ENCODE results near the gene FAM174C. TPM values are rescaled to one million over a fixed set of nuclear protein-coding genes. Genes with fewer than 3 reads are reported as not detected.

Gene FAM174C
- total and polyA plus RNA-seq, 2 donors (not counting 3 experiments of a cell fraction or from before 2014, with no cell fraction given) = 46.7 to 83.9 TPM

DNA sequence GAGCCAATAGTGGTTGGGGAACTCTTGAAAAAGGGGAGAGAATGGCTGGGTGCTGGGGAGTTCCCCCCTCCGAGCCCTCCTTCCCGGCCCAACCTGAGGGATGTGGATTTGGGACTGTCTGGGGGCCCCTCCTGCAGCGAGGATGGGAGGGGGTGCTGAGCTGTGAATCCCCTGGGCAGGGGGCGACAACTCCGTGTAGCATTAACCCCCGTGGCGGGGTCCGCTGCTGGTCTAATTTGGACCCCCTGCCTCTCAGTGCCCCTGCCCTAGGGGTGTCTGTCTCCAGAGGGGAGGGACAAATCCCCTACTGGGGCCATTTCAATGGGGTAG lies 17.2 kb upstream of the FAM174C start:
- no peak for FAIRE-seq

DNA sequence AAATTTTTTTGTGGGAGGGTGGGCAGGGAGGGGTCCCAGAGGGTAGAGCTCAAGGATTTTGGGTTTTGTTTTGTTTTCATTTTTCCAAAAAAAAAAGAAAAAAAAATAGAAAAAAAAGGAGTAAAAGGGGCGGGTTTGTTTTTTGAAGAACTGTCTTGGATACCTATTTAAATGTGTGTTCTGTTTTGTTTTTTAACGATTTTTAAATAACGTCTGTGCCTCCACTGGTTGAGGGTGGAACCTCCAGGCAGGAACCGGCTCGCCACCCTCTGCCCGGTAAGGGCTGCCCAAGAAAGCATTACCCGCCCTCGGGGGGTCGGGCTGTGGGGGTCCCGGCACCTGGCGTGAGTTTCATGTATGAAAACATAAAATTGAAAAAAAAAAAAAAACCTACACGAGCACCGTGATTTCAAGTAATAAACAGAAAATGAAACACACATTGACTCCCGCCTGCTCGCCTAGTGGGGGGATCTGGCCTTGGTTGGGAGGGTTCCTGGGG lies 16.6 kb upstream of the FAM174C start:
- FAIRE-seq (peak; percentile 12), DNase-seq (ENCODE audit: low read depth, low spot score) (no peak)
- no peaks in the 10 kb centered on the region for H4K20me1 ChIP-seq (replicated peaks; ENCODE audit: control insufficient read depth, extremely low read depth, insufficient read depth, low read length)
- H3K27me3 ChIP-seq (ENCODE audit: control insufficient read depth in 2 of 2, insufficient read depth in 2 of 2, low read length in 2 of 2) = no peaks in the 10 kb centered on the region
- peaks cover 29 to 30% of the 10 kb centered on the region in 2 experiments for H3K36me3 ChIP-seq (ENCODE audit: control insufficient read depth in 2 of 2, extremely low read depth in 1 of 2, insufficient read depth in 2 of 2, low read length in 2 of 2)
- dilution Hi-C loops (cut with MboI; ENCODE audit: extremely low pct_ligation_motif_present, low sequenced_read_pairs) (no loop called here), intact Hi-C loops (cut with micrococcal nuclease) (no loop called here)
- peaks cover 53% of the 10 kb centered on the region for H3K4me1 ChIP-seq (ENCODE audit: control insufficient read depth, extremely low read depth, insufficient read depth, low read length)
- no peak overlapping the region for H2AFZ ChIP-seq (ENCODE audit: low read depth, low read length)
- no TSS peak for BruUV-seq (replicated peaks)
- peaks cover 31% of the 10 kb centered on the region for H3K79me2 ChIP-seq (ENCODE audit: control insufficient read depth, insufficient read depth, low read length)
- H3K9me1 ChIP-seq (replicated peaks; ENCODE audit: control insufficient read depth, extremely low read depth, insufficient read depth, low read length) = no peaks in the 10 kb centered on the region
- H3K9ac ChIP-seq (replicated peaks; ENCODE audit: extremely low read depth, insufficient read depth, low read length) = peak overlapping the region; percentile 41
- ChIA-PET POLR2A (interaction anchor here (0.6 to 3.4 kb wide), 2 partner anchors 8 to 10 kb away, joined by 5 to 19 read pairs; partner anchors contain the start of gene CIRBP), CTCF (interaction anchor here (7.8 kb wide), 1 partner anchor 14 kb away, joined by 63 read pairs; no protein-coding TSS in a partner anchor)
- TF ChIP-seq FOS (IDR thresholded peaks at IDR 0.05; ENCODE audit: borderline replicate concordance, insufficient read depth, low read length) = no peak
- TF ChIP-seq JUN (IDR thresholded peaks at IDR 0.05; ENCODE audit: borderline replicate concordance, insufficient read depth, insufficient read length, low read depth) = no peak
- no peak for TF ChIP-seq POLR2A (IDR thresholded peaks at IDR 0.05; ENCODE audit: low read depth, low read length)
- no peak for TF ChIP-seq POLR2AphosphoS5 (IDR thresholded peaks at IDR 0.05; ENCODE audit: insufficient read depth, low read depth, low read length)
- TF ChIP-seq EZH2 (IDR thresholded peaks at IDR 0.05; ENCODE audit: borderline replicate concordance, low read depth, low read length, severe bottlenecking) = no peak
- no peak for TF ChIP-seq GATA2 (IDR thresholded peaks at IDR 0.05; ENCODE audit: insufficient read depth, insufficient read length, low read depth, low read length)
- TF ChIP-seq MYC (IDR thresholded peaks at IDR 0.05; ENCODE audit: low read depth, low read length) = no peak
- TF ChIP-seq, protein P1, sequence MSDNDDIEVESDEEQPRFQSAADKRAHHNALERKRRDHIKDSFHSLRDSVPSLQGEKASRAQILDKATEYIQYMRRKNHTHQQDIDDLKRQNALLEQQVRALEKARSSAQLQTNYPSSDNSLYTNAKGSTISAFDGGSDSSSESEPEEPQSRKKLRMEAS (IDR thresholded peaks at IDR 0.05; ENCODE audit: insufficient read depth, insufficient read length) = no peak
- TF ChIP-seq, protein P2, sequence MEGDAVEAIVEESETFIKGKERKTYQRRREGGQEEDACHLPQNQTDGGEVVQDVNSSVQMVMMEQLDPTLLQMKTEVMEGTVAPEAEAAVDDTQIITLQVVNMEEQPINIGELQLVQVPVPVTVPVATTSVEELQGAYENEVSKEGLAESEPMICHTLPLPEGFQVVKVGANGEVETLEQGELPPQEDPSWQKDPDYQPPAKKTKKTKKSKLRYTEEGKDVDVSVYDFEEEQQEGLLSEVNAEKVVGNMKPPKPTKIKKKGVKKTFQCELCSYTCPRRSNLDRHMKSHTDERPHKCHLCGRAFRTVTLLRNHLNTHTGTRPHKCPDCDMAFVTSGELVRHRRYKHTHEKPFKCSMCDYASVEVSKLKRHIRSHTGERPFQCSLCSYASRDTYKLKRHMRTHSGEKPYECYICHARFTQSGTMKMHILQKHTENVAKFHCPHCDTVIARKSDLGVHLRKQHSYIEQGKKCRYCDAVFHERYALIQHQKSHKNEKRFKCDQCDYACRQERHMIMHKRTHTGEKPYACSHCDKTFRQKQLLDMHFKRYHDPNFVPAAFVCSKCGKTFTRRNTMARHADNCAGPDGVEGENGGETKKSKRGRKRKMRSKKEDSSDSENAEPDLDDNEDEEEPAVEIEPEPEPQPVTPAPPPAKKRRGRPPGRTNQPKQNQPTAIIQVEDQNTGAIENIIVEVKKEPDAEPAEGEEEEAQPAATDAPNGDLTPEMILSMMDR (IDR thresholded peaks at IDR 0.05; ENCODE audit: extremely low read depth in 1 of 2, insufficient read depth in 1 of 2, low read depth in 1 of 2, low read length in 2 of 2) = no peak
- H3K9me3 ChIP-seq (replicated peaks; ENCODE audit: control insufficient read depth, insufficient read depth, low read length) = no peaks in the 10 kb centered on the region
- peak overlapping the region; percentile 61 for H3K27ac ChIP-seq (ENCODE audit: insufficient read depth, low read depth, low read length)
- no peak overlapping the region for H3K4me2 ChIP-seq (ENCODE audit: insufficient read depth, low read length)
- H3K4me3 ChIP-seq (replicated peaks in 1 of 3; ENCODE audit: insufficient read depth in 1 of 3, low read depth in 1 of 3, low read length in 3 of 3) = no peak overlapping the region

More for the DNA sequence above, 17.2 kb upstream of the FAM174C start:
- CTCF ChIA-PET = interaction anchor here (7.8 kb wide), 1 partner anchor 14 kb away, joined by 63 read pairs; no protein-coding TSS in a partner anchor
- H3K27me3 ChIP-seq (ENCODE audit: control insufficient read depth in 2 of 2, insufficient read depth in 2 of 2, low read length in 2 of 2) = no peaks in the 10 kb centered on the region
- no TSS peak for BruUV-seq (replicated peaks)
- TF ChIP-seq POLR2A (IDR thresholded peaks at IDR 0.05; ENCODE audit: low read depth, low read length) = no peak
- TF ChIP-seq MYC (IDR thresholded peaks at IDR 0.05; ENCODE audit: low read depth, low read length) = no peak
- TF ChIP-seq JUN (IDR thresholded peaks at IDR 0.05; ENCODE audit: borderline replicate concordance, insufficient read depth, insufficient read length, low read depth) = no peak
- peaks cover 37% of the 10 kb centered on the region for H3K79me2 ChIP-seq (ENCODE audit: control insufficient read depth, insufficient read depth, low read length)
- no peaks in the 10 kb centered on the region for H3K9me1 ChIP-seq (replicated peaks; ENCODE audit: control insufficient read depth, extremely low read depth, insufficient read depth, low read length)
- no peak overlapping the region for H3K4me3 ChIP-seq (replicated peaks in 1 of 3; ENCODE audit: insufficient read depth in 1 of 3, low read depth in 1 of 3, low read length in 3 of 3)
- POLR2A ChIA-PET = interaction anchor here (0.6 to 3.4 kb wide), 2 partner anchors 8 to 11 kb away, joined by 5 to 19 read pairs; partner anchors contain the start of gene CIRBP
- dilution Hi-C loops (cut with MboI; ENCODE audit: extremely low pct_ligation_motif_present, low sequenced_read_pairs) = no loop called here
- H2AFZ ChIP-seq (ENCODE audit: low read depth, low read length) = no peak overlapping the region
- peaks cover 58% of the 10 kb centered on the region for H3K4me1 ChIP-seq (ENCODE audit: control insufficient read depth, extremely low read depth, insufficient read depth, low read length)
- no peaks in the 10 kb centered on the region for H3K9me3 ChIP-seq (replicated peaks; ENCODE audit: control insufficient read depth, insufficient read depth, low read length)
- H3K9ac ChIP-seq (replicated peaks; ENCODE audit: extremely low read depth, insufficient read depth, low read length) = no peak overlapping the region
- DNase-seq (ENCODE audit: low read depth, low spot score) = no peak
- no peaks in the 10 kb centered on the region for H4K20me1 ChIP-seq (replicated peaks; ENCODE audit: control insufficient read depth, extremely low read depth, insufficient read depth, low read length)
- peaks cover 29 to 34% of the 10 kb centered on the region in 2 experiments for H3K36me3 ChIP-seq (ENCODE audit: control insufficient read depth in 2 of 2, extremely low read depth in 1 of 2, insufficient read depth in 2 of 2, low read length in 2 of 2)
- H3K27ac ChIP-seq (ENCODE audit: insufficient read depth, low read depth, low read length) = no peak overlapping the region
- intact Hi-C loops (cut with micrococcal nuclease) = no loop called here
- H3K4me2 ChIP-seq (ENCODE audit: insufficient read depth, low read length) = no peak overlapping the region
